ENCODE measurements around the gene FOLR1.

DNA sequence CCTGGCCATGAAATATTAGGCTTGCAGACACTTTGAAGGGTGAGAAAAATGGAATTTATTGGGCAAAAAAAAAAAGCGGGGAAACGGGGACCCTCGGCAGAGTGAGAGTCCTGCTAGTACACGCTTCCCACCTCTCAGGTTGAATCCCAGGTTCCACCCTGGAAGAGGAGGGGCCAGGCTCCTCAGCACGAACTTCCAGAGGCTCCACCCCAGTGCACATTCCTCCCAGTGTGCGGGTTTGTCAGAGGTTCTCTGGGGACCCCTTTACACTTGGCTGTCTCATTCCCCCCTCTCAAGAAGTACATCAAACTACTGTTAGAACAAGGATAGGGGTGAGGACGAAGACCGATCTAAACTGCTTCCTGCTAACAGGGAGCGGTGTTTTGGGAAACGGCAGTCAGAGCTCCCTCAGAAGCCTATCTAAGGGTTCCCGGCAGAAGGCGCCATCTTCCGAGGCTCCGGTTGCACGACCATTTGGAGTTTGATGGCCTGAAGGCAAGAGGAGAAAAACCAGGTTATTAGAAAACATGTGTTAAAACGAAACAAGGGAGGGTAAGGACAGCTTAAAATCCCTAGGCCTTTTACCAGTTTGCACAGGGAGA lies 28.9 kb upstream of the FOLR1 start:
- TF ChIP-seq, protein P1, sequence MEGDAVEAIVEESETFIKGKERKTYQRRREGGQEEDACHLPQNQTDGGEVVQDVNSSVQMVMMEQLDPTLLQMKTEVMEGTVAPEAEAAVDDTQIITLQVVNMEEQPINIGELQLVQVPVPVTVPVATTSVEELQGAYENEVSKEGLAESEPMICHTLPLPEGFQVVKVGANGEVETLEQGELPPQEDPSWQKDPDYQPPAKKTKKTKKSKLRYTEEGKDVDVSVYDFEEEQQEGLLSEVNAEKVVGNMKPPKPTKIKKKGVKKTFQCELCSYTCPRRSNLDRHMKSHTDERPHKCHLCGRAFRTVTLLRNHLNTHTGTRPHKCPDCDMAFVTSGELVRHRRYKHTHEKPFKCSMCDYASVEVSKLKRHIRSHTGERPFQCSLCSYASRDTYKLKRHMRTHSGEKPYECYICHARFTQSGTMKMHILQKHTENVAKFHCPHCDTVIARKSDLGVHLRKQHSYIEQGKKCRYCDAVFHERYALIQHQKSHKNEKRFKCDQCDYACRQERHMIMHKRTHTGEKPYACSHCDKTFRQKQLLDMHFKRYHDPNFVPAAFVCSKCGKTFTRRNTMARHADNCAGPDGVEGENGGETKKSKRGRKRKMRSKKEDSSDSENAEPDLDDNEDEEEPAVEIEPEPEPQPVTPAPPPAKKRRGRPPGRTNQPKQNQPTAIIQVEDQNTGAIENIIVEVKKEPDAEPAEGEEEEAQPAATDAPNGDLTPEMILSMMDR (IDR thresholded peaks at IDR 0.05; ENCODE audit: low read length) = no peak
- no peak for TF ChIP-seq EZH2 (optimal IDR thresholded peaks at IDR 0.05; ENCODE audit: low read depth, low read length)

All from MM.1S (cell line).